GM21723 (cell line): ENCODE results near the gene NAA35.
"Not testable (repeated sequence)": the region's sequence is repeated elsewhere in the genome, so short reads cannot be mapped to it uniquely, and the experiment has no call there.

ENCODE experiments used
- ATAC-seq: cut with Tn5 transposase; IDR thresholded peaks from one replicate; pipeline ENCODE4 v1.9.1; 2021; ENCODE audit warnings: mild to moderate bottlenecking, moderate library complexity; ENCODE audit not compliant: unreplicated experiment

The NAA35 gene

DNA sequence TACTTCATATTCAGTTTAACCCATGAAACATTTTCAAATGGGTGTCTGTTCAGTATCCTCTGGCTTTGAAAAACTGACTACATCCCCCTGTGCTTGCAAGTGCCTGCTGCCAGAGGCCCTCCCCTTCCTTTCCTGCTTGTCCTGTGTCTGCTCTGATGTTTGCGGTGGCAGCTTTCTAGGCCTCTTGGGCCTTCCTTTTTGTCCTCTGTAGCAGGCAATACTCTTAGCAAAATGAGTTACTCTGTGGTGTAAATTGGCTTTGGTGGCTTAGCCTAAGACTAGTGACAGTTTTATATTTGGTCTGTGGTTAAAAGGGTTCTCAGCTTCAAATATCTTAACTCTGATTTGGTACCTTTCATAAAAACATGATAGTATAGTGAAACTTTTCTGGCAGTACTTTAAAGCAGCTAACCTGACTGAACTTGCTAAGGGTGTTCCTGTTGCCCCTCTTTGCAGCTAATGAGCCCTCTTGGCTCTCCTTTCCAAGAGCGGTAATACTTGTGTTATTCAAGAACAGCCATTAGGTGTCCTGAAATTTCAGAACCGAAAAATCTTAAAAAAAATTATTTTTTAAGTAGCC lies 81.8 kb downstream of the NAA35 start:
- no peak for ATAC-seq

DNA sequence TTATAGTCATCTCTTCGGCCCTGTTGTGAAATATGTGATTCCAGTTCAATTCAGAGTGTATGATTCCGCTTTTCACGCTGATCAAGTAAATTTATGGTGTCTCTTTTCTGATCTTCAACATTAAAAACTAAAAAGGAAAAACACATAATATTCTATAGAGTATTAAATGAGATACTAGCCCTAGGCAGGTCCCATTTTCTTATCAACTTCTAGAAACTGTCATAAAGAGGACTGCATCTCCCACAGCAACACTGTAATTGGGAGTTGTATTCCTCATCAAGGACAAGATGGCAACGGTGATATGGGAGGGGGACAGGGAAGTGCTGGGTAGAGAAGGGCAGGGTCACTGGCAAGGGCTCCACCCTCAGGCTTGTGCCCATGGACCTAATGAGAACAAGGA lies 86.8 kb downstream of the NAA35 start:
- ATAC-seq: no peak

- ATAC-seq: no peak
These were observed 94.2 kb downstream of the NAA35 start for GRCh38 chr9:86034863-86035734.

- ATAC-seq: no peak
These were observed 95.0 kb downstream of the NAA35 start for GRCh38 chr9:86035827-86036440.

DNA sequence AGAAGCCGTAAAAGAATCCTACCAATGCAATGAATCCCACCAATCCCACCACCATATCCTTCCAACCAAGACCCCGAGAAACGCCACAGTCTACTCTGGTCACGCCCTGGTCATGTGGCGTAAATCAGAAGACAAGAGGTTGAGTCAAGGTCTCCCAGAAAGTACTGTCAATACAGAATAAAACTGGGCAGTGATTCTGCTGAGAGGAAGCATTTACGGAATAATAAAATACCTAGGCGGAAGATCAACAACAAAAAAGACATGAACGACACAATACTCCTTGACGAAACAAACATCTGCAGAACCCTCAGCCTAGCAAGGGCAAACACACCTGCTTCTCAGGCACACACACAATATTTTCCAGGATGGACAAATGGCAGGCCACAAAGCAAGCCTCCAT lies 95.6 kb downstream of the NAA35 start:
- no peak for ATAC-seq

DNA sequence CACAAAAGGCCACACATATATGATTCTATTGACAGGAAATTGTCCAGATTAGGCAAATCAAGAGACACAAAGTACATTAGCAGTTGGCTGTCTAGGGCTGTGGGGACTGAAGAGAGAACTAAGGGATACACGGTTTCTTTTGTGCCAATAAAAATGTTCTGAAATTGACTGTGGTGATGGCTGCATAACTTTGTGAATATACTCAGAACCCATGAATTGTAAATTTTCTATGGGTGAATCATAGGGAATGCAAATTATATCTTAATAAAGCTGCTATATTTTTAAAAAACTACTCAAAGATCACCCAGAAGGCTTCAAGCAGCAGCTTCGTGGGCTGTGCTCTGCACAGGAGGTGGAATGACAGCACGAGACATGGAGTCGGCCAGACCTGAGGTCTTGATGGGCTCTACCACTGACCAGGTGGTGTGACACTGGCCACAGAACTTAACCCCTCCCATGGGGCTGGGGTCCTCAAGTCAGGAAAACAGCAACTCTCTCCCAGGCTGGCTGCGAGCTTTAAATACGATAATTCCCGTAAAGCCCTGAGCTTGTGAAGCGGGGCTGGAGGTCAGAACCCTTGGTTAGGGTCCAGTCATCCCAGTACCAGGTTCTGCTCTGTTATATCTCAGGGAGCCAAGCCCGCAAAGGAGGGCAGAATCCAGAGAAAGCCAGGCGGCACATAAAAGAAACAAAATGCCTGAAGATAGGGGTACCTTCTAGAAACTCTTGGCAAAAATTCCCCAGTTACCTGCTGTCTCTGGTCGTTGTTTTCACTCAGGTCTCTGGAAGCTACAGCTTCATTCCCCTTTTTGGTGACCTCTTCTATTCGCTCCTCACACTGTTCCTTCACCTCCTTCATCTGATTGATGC lies 99.3 kb downstream of the NAA35 start:
- ATAC-seq: no peak

GRCh38 chr9:86040861-86041155 lies 99.9 kb downstream of the NAA35 start:
- ATAC-seq: no peak

GRCh38 chr9:86041311-86041741 lies 100.4 kb downstream of the NAA35 start:
- no peak for ATAC-seq

DNA sequence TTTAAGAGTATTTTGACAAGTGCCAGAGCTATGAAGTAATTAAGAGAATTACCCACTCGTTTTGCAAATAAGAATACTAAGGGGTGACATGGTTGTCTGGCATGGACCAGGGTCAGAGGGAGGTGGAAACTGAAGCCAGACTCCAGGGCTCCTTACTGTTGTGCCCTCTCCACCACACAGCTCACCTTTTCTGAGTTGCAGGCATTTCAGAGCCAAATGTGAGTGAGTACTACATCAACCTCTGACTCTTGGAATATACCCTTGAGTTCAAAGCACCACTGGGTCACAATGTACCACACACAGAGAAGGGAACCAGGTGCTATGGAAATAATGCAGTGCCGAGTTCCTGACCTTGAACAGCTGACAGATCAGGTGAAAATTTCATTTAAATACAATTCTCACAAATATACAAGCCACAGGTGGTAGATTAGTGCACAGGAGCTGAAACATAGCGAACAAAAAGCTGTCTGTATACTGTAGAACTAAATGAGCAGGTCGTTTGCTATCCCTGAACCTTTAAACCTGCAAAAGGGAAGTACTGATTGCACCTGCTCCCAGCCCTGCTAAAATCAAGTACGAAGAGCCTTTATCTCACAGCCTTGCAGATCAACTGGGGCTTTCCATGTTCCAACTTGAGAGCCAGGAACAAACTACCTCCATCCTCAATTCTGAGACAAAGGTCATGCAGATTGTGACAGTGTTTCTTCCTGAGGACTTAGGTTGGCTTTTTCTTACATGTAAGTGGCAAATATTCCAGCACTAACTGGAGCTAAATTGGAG lies 101.4 kb downstream of the NAA35 start:
- no peak for ATAC-seq

DNA sequence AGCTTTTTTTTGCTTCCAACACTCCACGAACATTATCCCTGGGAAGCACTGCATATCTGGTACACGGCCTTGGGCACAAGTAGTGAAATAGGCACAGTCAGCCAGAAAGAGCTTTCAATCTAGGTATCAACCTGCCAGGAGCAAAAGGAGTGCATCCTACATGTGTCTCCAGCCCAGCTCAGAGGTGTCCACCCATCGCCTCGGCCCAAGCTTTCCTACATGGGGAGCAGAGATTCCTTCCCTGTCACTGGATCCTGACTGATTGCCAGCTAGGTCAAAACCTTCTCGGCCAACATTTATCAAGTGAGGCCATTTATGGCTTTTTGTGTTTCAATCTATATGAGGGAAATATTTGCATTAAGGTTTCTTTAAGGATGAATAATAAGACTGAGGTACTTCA lies 102.6 kb downstream of the NAA35 start:
- no peak for ATAC-seq

- ATAC-seq: no peak
These were observed 103.1 kb downstream of the NAA35 start for GRCh38 chr9:86043999-86044398.

DNA sequence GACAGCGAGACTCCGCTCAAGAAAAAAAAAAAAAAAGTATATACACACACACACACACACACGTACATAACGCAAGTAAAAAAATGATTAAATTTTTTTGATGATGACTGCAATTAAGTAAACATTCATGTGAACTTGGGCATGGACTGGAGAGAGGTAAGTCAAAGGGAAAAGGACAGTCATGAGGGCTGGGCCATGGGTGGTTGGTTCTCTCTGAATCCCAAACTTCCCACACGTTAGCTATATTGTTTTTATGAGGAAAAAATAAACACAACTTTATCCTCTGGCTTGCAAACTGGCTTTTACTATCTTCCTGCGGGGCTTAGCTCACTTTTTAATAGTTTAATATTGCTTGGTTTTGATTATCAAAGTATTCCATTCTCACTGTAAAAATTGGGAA lies 104.7 kb downstream of the NAA35 start:
- ATAC-seq: no peak

DNA sequence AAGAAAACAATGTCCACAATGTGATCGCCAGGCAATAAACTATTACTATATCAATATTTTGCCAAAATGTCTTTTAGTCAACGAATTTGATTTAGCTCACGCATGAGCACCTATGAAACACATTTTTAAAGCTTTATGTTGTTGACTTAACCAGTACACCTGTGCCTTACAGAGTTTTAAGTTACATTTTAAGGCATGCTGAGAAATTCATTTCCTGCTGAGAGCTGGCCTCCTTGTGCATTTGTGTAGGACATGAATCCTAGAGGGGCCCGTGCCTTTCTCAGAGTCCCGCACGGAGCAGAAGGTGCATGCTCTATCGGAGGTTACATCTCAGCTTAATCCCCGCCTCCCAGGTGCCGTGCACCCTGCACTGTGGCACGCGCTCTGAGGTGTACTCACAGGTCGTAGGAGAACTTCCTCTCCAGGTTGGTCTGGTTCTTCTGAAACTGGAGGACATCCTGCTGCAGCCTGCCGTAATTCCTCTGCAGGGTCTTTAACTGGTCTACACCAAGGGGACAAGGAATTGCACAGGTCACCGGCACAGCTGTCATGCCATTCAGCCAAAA lies 105.2 kb downstream of the NAA35 start:
- ATAC-seq: no peak

DNA sequence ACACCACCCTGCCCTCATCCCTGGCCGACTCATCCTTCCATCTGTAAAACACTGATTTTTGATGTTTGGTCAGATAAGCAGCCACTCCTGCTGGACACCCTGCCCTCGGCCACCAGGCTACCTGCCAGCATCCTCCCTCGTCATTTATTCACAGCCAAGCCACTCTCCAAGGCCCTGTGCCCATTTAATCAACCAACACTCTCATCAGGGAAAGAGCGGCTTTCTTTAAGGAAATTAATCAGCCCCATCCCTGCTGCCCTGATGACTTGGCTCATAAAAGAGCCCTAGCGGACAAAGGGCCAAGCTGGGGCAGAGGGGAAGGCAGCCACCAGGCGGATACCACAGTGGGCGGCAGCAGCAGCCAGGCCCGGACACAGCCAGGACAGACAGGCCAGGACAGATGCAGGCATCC lies 106.0 kb downstream of the NAA35 start:
- ATAC-seq: no peak

DNA sequence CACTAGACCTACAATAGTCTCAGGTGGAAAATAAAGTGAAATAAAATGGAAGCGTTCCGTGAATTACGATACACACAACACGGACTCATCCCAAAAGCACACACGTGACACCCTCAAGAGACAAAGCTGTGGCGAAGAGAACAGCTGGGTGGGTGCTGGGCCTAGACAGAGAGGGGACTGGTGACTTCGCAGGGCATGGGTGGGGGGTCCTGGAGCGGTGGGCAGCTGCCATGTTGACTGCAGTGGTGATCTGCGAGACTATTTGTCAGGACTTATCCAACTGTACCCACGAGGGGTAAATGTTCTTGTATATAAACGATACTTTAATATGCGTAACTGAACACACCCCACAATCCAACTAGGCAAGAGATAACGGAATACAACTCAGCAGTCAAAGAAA lies 106.4 kb downstream of the NAA35 start:
- ATAC-seq: no peak

DNA sequence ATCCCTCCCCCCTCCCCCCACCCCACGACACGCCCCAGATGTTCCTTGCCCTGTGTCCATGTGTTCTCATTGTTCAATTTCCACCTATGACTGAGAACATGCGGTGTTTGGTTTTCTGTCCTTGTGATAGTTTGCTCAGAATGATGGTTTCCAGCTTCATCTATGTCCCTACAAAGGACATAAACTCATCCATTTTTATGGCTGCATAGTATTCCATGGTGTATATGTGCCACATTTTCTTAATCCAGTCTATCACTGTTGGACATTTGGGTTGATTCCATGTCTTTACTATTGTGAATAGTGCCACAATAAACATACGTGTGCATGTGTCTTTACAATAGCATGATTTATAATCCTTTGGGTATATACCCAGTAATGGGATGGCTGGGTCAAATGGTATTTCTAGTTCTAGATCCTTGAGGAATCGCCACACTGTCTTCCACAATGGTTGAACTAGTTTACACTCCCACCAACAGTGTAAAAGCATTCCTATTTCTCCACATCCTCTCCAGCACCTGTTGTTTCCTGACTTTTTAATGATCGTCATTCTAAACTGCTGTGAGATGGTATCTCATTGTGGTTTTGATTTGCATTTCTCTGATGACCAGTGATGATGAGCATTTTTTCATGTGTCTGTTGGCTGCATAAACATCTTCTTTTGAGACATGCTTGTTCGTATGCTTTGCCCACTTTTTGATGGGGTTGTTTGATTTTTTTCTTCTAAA lies 107.2 kb downstream of the NAA35 start:
- not testable (repeated sequence) for ATAC-seq

DNA sequence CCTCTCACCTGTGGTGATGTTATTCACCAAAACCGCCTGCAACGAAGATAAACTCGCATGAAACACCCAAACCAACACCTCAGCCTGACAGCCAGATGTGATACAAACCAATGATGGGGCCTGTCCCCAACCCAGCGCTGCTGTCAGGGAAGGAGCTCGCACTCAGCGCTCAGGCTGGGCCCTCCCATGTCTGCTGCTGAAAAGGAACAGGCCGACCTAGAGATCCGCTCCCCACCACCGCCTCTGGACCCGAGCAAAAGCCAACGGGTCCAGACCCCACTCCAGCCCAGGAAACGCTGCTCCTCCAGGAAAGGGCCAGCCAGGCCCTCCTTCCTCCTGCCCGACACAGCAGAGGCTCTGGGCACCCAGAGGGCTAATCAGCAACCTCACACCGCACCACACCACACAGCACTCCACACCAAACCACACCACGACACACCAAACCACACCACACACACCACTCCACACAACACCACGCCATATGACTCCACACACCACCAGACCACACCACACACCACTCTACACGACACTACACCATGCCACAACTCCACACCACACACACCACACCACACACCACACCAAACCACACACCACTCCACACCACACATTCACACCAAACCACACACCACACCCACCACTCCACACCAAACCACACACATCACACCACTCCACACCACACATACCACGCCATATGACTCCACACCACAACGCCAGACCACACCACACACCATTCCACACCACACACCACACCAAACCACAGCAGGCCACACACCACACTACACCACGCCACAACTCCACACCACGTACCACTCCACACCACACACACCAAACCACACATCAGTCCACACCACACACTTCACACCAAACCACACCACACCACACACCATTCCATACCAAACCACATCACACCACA lies 111.9 kb downstream of the NAA35 start:
- no peak for ATAC-seq

GRCh38 chr9:86054695-86055094 lies 113.7 kb downstream of the NAA35 start:
- no peak for ATAC-seq

GRCh38 chr9:86057491-86057890 lies 116.5 kb downstream of the NAA35 start:
- no peak for ATAC-seq
